ENCODE data around the gene MACIR. TPM values are rescaled to one million over a fixed set of nuclear protein-coding genes. Genes with fewer than 3 reads are reported as not detected.

MACIR gene
- total RNA-seq, 1 experiment from 2014 or later = 12.4 TPM

GRCh38 chr5:103258957-103259704 is 568 bp downstream of the MACIR start (continued):
- TF ChIP-seq MAX (CRISPR knock-in tag; IDR thresholded peaks at IDR 0.05) (peak; percentile 63; the same call in 1 of the 2 replicates), ZNF219 (CRISPR knock-in tag; IDR thresholded peaks at IDR 0.05; ENCODE audit: borderline replicate concordance) (0 out of 2 replicates have a peak, but pooled peaks have one; percentile 14), FOXP4 (CRISPR knock-in tag; IDR thresholded peaks at IDR 0.05) (no peak), PRDM15 (CRISPR knock-in tag; IDR thresholded peaks at IDR 0.05) (peak; percentile 50), ATF2 (CRISPR knock-in tag; IDR thresholded peaks at IDR 0.05; ENCODE audit: borderline replicate concordance, low read depth) (no peak), STAT6 (CRISPR knock-in tag; conservative IDR thresholded peaks at IDR 0.05; ENCODE audit: low read depth) (no peak), ESRRA (CRISPR knock-in tag; IDR thresholded peaks at IDR 0.05; ENCODE audit: borderline replicate concordance) (peak; percentile 70; the same call in 1 of the 2 replicates), FOXK1 (CRISPR knock-in tag; IDR thresholded peaks at IDR 0.05) (0 out of 2 replicates have a peak, but pooled peaks have one; percentile 24), E2F5 (CRISPR knock-in tag; IDR thresholded peaks at IDR 0.05) (no peak), GTF2I (CRISPR knock-in tag; conservative IDR thresholded peaks at IDR 0.05) (no peak), ZMAT4 (CRISPR knock-in tag; IDR thresholded peaks at IDR 0.05) (no peak), ZBTB21 (CRISPR knock-in tag; IDR thresholded peaks at IDR 0.05; ENCODE audit: borderline replicate concordance) (peak; percentile 63; the same call in 1 of the 2 replicates), SMAD3 (CRISPR knock-in tag; IDR thresholded peaks at IDR 0.05; ENCODE audit: borderline replicate concordance) (peak; percentile 27; the same call in 1 of the 2 replicates), TCF7 (CRISPR knock-in tag; IDR thresholded peaks at IDR 0.05; ENCODE audit: low read depth) (peak; percentile 66; the same call in 1 of the 2 replicates), ZNF138 (CRISPR knock-in tag; conservative IDR thresholded peaks at IDR 0.05) (0 out of 2 replicates have a peak, but pooled peaks have one; percentile 50), USF2 (CRISPR knock-in tag; IDR thresholded peaks at IDR 0.05) (no peak), AR (CRISPR knock-in tag; IDR thresholded peaks at IDR 0.05) (no peak), HMGXB4 (CRISPR knock-in tag; IDR thresholded peaks at IDR 0.05) (0 out of 2 replicates have a peak, but pooled peaks have one; percentile 34)
